Aorta (tissue), 5 donors: Measurements from ENCODE around the gene CCNI. TPM values are rescaled to one million over a fixed set of nuclear protein-coding genes. Genes with fewer than 3 reads are reported as not detected.

Experiments used
- ATAC-seq: fragments of 200-7000 bp; cut with Tn5 transposase; one replicate; pipeline ENCODE4 v1.9.1; 2022; ENCODE audit warnings: moderate library complexity; ENCODE audit not compliant: low FRiP score
- DNase-seq, 2 donors: peaks; one replicate each; pipeline ENCODE4 v3.0.0-alpha.2; 2020
- H3K27ac ChIP-seq, 2 donors: one replicate each; pipeline ENCODE4 v1.5.1; 2013; ENCODE audit warnings: low read length in 2 of 2, mild to moderate bottlenecking in 2 of 2, moderate library complexity in 2 of 2, control low read depth in 1 of 2, inconsistent platforms in 1 of 2, low read depth in 1 of 2
- H3K27me3 ChIP-seq, 2 donors: one replicate each; pipeline ENCODE4 v1.6.1; 2013; ENCODE audit warnings: control low read depth in 1 of 2, low read length in 1 of 2, mild to moderate bottlenecking in 1 of 2, moderate library complexity in 1 of 2; ENCODE audit not compliant: insufficient read depth in 2 of 2, control insufficient read depth in 1 of 2
- H3K36me3 ChIP-seq, 2 donors: one replicate each; pipeline ENCODE4 v1.6.1; 2013; ENCODE audit warnings: control low read depth in 1 of 2, low read length in 1 of 2, mild to moderate bottlenecking in 1 of 2; ENCODE audit not compliant: insufficient read depth in 2 of 2, control insufficient read depth in 1 of 2
- H3K4me1 ChIP-seq, 2 donors: one replicate each; pipeline ENCODE4 v1.6.1; 2013; ENCODE audit warnings: low read length in 2 of 2, control low read depth in 1 of 2, mild to moderate bottlenecking in 1 of 2, moderate library complexity in 1 of 2; ENCODE audit not compliant: insufficient read depth in 2 of 2, control insufficient read depth in 1 of 2
- H3K4me3 ChIP-seq, 2 donors: one replicate each; pipeline ENCODE4 v1.5.1; 2013; ENCODE audit warnings: low read length in 2 of 2, control low read depth in 1 of 2, mild to moderate bottlenecking in 1 of 2
- H3K9me3 ChIP-seq: one replicate; pipeline ENCODE4 v1.6.1; 2013; ENCODE audit warnings: mild to moderate bottlenecking, low read length; ENCODE audit not compliant: control insufficient read depth
- WGBS, 2 donors: extraction: QIAGEN DNeasy Blood & Tissue Kit; methylation state at CpG; one replicate each; pipeline ENCODE4 v1.1.7; 2013; 5-methylcytosine and 5-hydroxymethylcytosine counted together
- intact Hi-C, 2 donors: fragments of 100-400 bp; cut with DNase I; formaldehyde crosslinking; loops; one replicate each; pipeline versions ENCODE4 v1.14.2 to v1.15.0; 2022
- long read RNA-seq, 2 donors: library from polyadenylated mRNA; unstranded; transcript quantifications; one replicate each; pipeline ENCODE4 v2.0.0, GENCODE V29; 2020 to 2021
- polyA plus RNA-seq, 2 donors: library from polyadenylated mRNA; stranded (reverse); fragments of 200-250 nt; gene quantifications; one replicate each; pipeline ENCODE4 v1.2.3, GENCODE V29; 2013
- total RNA-seq, 2 donors: library from RNA; stranded (reverse); fragmentation: NEBNext Ultra II Directional; extraction: Animal tissue kit (Norgen Biotek cat#: 25700); gene quantifications; one replicate each; pipeline ENCODE4 v1.2.1, GENCODE V29; 2021
- donor health status: healthy with polysubstance abuse.
- donor health status: Bipolar disorder and iron deficiency.
- donor health status: DM: no; HTN: no; CAD: no.
- donor health status: DM: no; HTN: no; CAD: no.
- donor health status: DM: yes; HTN: yes; CAD: no.

CCNI gene, protein sequence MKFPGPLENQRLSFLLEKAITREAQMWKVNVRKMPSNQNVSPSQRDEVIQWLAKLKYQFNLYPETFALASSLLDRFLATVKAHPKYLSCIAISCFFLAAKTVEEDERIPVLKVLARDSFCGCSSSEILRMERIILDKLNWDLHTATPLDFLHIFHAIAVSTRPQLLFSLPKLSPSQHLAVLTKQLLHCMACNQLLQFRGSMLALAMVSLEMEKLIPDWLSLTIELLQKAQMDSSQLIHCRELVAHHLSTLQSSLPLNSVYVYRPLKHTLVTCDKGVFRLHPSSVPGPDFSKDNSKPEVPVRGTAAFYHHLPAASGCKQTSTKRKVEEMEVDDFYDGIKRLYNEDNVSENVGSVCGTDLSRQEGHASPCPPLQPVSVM
- total RNA-seq (100 to 1,000 TPM; 384 to 436 TPM), polyA plus RNA-seq (100 to 1,000 TPM; 297 to 633 TPM)
- long read RNA-seq, donor 1, transcript CCNI-201 (7 exons, 2,772 nt): major isoform, 896 of 1,018 reads
- long read RNA-seq, donor 1, partial matches to known transcripts: 22 of 1,018 reads
- long read RNA-seq, donor 1, other reads (novel, unspliced or antisense): 100 of 1,018 reads
- long read RNA-seq, donor 2, transcript CCNI-201 (7 exons, 2,772 nt): major isoform, 110 of 200 reads
- long read RNA-seq, donor 2, partial matches to known transcripts: 9 of 200 reads
- long read RNA-seq, donor 2, other reads (novel, unspliced or antisense): 81 of 200 reads

GRCh38 chr4:77075869-77076799 lies at the start of gene CCNI:
Gene CCNI, minus strand, starts transcription at chr4:77075989. Its CDS starts 9,627 bp downstream, at chr4:77066362.
- peaks cover 2 to 7% of the 10 kb centered on the region in 2 donors for H3K4me1 ChIP-seq
- no peaks in the 10 kb centered on the region for H3K9me3 ChIP-seq
- intact Hi-C loops: loop anchor here in 1 of 2 donors (5.0 kb wide), 1 partner anchor 81 kb away; the partner anchor contains the start of gene CCNG2
- peak within 1 kb of the TSS; percentile 85 to 92 for H3K4me3 ChIP-seq
- ATAC-seq (peak; percentile 98), DNase-seq (peak; percentile 98 to 99)
- H3K27me3 ChIP-seq: no peaks in the 10 kb centered on the region
- no peaks in the 10 kb centered on the region for H3K36me3 ChIP-seq
- H3K27ac ChIP-seq: peak within 1 kb of the TSS; percentile 95 to 98
- 0 to 1% methylated on average over 47 to 54 of the region's 54 CpGs for WGBS, 2 donors

- no peaks in the 10 kb centered on the region for H3K4me1 ChIP-seq
- no peaks in the 10 kb centered on the region for H3K36me3 ChIP-seq
- intact Hi-C loops: no loop called here
- H3K27me3 ChIP-seq: no peaks in the 10 kb centered on the region
- no peak overlapping the region for H3K4me3 ChIP-seq
- ATAC-seq: no peak
- 61 to 86% methylated on average over 3 of the region's 3 CpGs for WGBS, 2 donors
- H3K27ac ChIP-seq: no peak overlapping the region
- no peak for DNase-seq
- H3K9me3 ChIP-seq: no peaks in the 10 kb centered on the region
These were observed 48.8 kb upstream of the CCNI start for GRCh38 chr4:77124576-77124975.

DNA sequence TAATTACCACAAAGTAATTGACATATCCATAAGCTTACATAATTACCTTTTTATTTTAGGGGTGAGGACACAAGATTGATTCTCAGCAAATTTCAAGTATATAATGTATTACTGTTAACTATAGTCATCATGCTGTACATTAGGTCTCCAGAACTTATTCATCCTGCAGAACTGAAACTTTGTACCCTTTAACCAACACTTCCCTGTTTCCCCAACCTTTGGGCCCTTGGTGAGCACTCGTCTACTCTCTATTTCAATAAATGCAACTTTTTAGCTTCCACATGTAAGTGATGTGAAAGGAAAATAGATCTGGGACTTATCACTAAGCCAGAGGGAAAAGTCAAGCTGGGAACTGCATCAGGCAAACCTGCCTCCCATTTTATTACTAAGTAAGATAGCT lies 47.6 kb upstream of the CCNI start:
- H3K27ac ChIP-seq: no peak overlapping the region
- intact Hi-C loops: no loop called here
- 59 to 86% methylated on average over 1 of the region's 1 CpG for WGBS, 2 donors
- H3K4me3 ChIP-seq: no peak overlapping the region
- DNase-seq (no peak), ATAC-seq (no peak)
- H3K9me3 ChIP-seq: no peaks in the 10 kb centered on the region
- no peaks in the 10 kb centered on the region for H3K27me3 ChIP-seq
- H3K4me1 ChIP-seq: no peaks in the 10 kb centered on the region
- H3K36me3 ChIP-seq: no peaks in the 10 kb centered on the region

DNA sequence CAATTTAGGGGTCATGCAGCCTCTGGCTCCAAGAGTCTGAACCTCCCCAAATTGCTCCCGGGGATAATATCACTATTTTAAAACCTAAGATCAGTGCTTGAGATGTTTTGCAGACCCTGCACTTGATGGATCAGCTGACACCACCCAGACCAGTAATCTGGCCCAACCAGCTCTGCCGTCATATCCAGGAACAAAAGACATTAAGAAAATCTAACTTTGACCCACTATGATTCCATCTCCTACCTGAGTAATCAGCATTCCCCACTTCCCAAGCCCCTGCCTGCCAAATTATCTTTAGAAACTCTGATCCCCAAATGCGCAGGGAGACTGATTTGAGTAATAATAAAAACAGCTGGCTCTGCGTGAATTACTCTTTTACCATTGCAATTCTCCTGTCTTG lies 46.9 kb upstream of the CCNI start:
- Histone ChIP-seq H3K27ac (no peak overlapping the region), H3K27me3 (no peaks in the 10 kb centered on the region), H3K4me3 (no peak overlapping the region), H3K4me1 (no peaks in the 10 kb centered on the region), H3K9me3 (no peaks in the 10 kb centered on the region), H3K36me3 (no peaks in the 10 kb centered on the region)
- WGBS, 2 donors: 77 to 83% methylated on average over 4 of the region's 4 CpGs
- no peak for DNase-seq
- intact Hi-C loops: no loop called here
- no peak for ATAC-seq

DNA sequence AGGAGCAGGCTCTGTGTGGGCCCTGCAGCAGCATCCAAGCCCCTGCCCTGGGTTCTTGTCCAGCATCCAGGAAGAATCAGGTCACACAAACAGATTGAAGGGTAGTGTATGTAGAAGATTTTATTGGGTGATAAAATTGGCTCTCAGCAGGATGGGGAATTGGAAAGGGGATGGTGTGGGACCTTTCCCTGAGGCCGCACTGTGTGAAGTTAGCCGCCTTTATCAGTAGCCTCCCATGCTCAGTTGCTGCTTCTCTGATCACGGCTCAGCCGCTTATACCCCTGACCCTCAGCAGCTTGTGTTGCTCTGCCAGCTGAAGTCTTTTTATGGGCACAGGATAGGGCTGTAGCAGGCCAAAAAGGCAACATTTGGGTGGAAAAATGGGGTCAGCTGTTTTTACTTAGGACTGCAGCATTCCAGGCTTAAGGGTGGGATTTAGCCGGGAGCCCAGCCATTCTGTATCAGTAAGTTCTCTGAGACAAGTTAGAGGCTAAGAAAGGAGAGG lies 46.0 kb upstream of the CCNI start:
- H3K9me3 ChIP-seq: no peaks in the 10 kb centered on the region
- H3K27me3 ChIP-seq: no peaks in the 10 kb centered on the region
- intact Hi-C loops: no loop called here
- H3K36me3 ChIP-seq: no peaks in the 10 kb centered on the region
- no peak overlapping the region for H3K4me3 ChIP-seq
- ATAC-seq (no peak), DNase-seq (no peak)
- WGBS, 2 donors: 89 to 93% methylated on average over 5 of the region's 5 CpGs
- no peak overlapping the region for H3K27ac ChIP-seq
- no peaks in the 10 kb centered on the region for H3K4me1 ChIP-seq

DNA sequence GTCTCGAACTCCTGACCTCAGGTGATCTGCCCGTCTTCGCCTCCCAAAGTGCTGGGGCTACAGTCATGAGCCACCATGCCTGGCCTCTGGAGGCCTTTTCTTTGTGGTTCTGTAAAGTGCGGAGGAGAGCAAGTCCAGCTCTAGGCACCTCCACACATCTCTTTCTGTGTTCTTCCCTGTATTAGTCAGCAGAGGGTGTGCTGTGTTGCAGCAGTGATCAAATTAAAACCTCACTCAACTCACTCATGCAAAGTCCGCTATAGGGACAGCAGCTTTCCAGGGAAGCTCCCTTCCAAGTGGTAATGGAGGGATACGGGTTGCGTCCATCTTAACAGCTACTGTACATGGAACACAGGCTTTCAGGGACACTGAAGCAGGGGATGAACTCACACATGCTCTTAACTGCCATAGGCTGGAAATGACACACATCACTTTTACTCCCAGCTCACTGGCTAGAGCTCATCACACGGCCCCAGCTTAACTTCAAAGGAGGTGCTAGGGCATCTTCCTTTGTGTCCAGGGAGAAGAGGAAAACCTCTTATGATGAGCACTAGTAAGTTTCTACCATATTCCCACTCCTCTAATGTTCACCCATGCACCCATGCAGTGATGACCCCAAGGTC lies 45.2 kb upstream of the CCNI start:
- no peaks in the 10 kb centered on the region for H3K9me3 ChIP-seq
- intact Hi-C loops: no loop called here
- H3K4me3 ChIP-seq: no peak overlapping the region
- no peak overlapping the region for H3K27ac ChIP-seq
- no peaks in the 10 kb centered on the region for H3K27me3 ChIP-seq
- DNase-seq (no peak), ATAC-seq (no peak)
- no peaks in the 10 kb centered on the region for H3K36me3 ChIP-seq
- WGBS, 2 donors: 92 to 93% methylated on average over 8 of the region's 8 CpGs
- H3K4me1 ChIP-seq: no peaks in the 10 kb centered on the region

DNA sequence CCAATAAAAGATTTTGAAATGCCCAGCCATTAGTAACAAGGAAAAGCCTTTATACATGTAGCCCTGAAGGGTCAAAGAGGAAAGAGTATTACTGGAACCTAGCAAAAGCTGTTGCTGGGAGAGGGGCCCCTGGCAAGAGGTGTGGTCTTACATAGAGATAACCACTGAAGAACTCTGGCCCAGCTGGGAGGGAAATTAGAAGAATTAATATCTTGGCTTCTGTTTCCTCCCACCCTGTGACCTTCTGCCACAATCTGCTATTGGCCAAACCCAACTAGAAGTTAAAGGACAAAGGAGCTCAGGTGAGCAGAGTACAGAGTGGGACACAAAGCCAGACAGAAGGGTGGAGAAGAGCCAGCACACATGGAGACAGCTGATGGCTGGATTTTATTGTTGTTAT lies 41.9 kb upstream of the CCNI start:
- no peaks in the 10 kb centered on the region for H3K36me3 ChIP-seq
- ATAC-seq (no peak), DNase-seq (no peak)
- no peaks in the 10 kb centered on the region for H3K9me3 ChIP-seq
- H3K27ac ChIP-seq: no peak overlapping the region
- H3K27me3 ChIP-seq: no peaks in the 10 kb centered on the region
- H3K4me1 ChIP-seq: no peaks in the 10 kb centered on the region
- intact Hi-C loops: no loop called here
- no peak overlapping the region for H3K4me3 ChIP-seq

DNA sequence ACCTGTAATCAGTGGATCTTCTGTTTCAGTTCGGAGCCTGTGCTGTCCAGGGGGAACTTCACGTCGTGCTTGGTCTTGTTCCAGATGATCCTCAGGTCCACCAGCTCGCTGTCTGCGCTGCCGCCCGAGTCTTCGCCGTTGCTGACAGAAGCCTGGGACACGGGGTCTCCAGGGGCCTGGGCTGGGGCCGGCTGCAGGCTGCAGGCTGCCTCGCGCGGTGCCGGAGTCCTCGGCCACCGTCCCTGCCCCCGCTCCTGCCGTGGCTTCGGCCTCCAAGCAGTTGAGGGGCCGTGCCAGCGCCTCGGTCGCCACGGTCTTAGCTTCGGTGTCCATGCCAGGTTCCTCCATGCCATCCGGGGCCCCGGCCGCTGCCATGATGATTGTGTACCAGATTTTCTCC lies 37.3 kb upstream of the CCNI start:
- intact Hi-C loops: no loop called here
- Histone ChIP-seq H3K27ac (no peak overlapping the region), H3K36me3 (no peaks in the 10 kb centered on the region), H3K4me1 (no peaks in the 10 kb centered on the region), H3K4me3 (no peak overlapping the region), H3K9me3 (no peaks in the 10 kb centered on the region), H3K27me3 (no peaks in the 10 kb centered on the region)
- WGBS, 2 donors: 92 to 93% methylated on average over 29 of the region's 29 CpGs
- no peak for DNase-seq
- ATAC-seq: no peak
